ENCODE data around the gene BIRC2. TPM values are rescaled to one million over a fixed set of nuclear protein-coding genes. Genes with fewer than 3 reads are reported as not detected.
A peak's percentile ranks its signal among the peaks of the same experiment; 100 is the strongest.
"Not testable (repeated sequence)": the region's sequence is repeated elsewhere in the genome, so short reads cannot be mapped to it uniquely, and the experiment has no call there.

BIRC2 gene
- total RNA-seq, 2 donors from 2014 or later = 27.3 to 60.9 TPM

- peak; percentile 28 for ATAC-seq (replicated peaks)
- H3K27me3 Mint-ChIP-seq = no peaks in the 10 kb centered on the region
- H3K9me3 Mint-ChIP-seq = no peaks in the 10 kb centered on the region
- H3K36me3 Mint-ChIP-seq (ENCODE audit: low read depth) = peaks cover 32% of the 10 kb centered on the region
- H3K4me1 Mint-ChIP-seq = peaks cover 32% of the 10 kb centered on the region
- H3K4me3 Mint-ChIP-seq = no peak overlapping the region
- H3K27ac Mint-ChIP-seq = no peak overlapping the region
These were observed 5.1 kb upstream of the BIRC2 start for GRCh38 chr11:102341844-102342318.

- no peak for ATAC-seq (replicated peaks)
- peak overlapping the region; percentile 0 for H3K27ac Mint-ChIP-seq
- H3K9me3 Mint-ChIP-seq = no peaks in the 10 kb centered on the region
- H3K36me3 Mint-ChIP-seq (ENCODE audit: low read depth) = peaks cover 29% of the 10 kb centered on the region
- H3K4me1 Mint-ChIP-seq = peaks cover 24% of the 10 kb centered on the region
- no peak overlapping the region for H3K4me3 Mint-ChIP-seq
- no peaks in the 10 kb centered on the region for H3K27me3 Mint-ChIP-seq
These were observed 3.2 kb upstream of the BIRC2 start for GRCh38 chr11:102343809-102344208.

GRCh38 chr11:102345904-102346303 is 1.1 kb upstream of the BIRC2 start:
- Mint-ChIP-seq H3K27ac (peak overlapping the region; percentile 93), H3K4me3 (peak overlapping the region; percentile 90), H3K9me3 (no peaks in the 10 kb centered on the region), H3K4me1 (peaks cover 29% of the 10 kb centered on the region), H3K36me3 (ENCODE audit: low read depth) (peaks cover 49% of the 10 kb centered on the region), H3K27me3 (no peaks in the 10 kb centered on the region)
- ATAC-seq (replicated peaks) = peak; percentile 25

- Mint-ChIP-seq H3K9me3 (no peaks in the 10 kb centered on the region), H3K36me3 (ENCODE audit: low read depth) (peaks cover 54% of the 10 kb centered on the region), H3K4me3 (peak overlapping the region; percentile 90), H3K27me3 (no peaks in the 10 kb centered on the region), H3K4me1 (peaks cover 28% of the 10 kb centered on the region), H3K27ac (peak overlapping the region; percentile 93)
- no peak for ATAC-seq (replicated peaks)
These were observed 612 bp upstream of the BIRC2 start for GRCh38 chr11:102346456-102346747.

- peak; percentile 9 for ATAC-seq (replicated peaks)
- H3K27me3 Mint-ChIP-seq = no peaks in the 10 kb centered on the region
- H3K4me3 Mint-ChIP-seq = peak overlapping the region; percentile 90
- H3K36me3 Mint-ChIP-seq (ENCODE audit: low read depth) = peaks cover 67% of the 10 kb centered on the region
- H3K9me3 Mint-ChIP-seq = no peaks in the 10 kb centered on the region
- peak overlapping the region; percentile 93 for H3K27ac Mint-ChIP-seq
- H3K4me1 Mint-ChIP-seq = peaks cover 22% of the 10 kb centered on the region
These were observed 702 bp downstream of the BIRC2 start for GRCh38 chr11:102347462-102348370.

GRCh38 chr11:102357116-102357515 is 10.1 kb downstream of the BIRC2 start:
- H3K36me3 Mint-ChIP-seq (ENCODE audit: low read depth) = peaks cover 99% of the 10 kb centered on the region
- H3K4me3 Mint-ChIP-seq = no peak overlapping the region
- H3K27me3 Mint-ChIP-seq = no peaks in the 10 kb centered on the region
- no peaks in the 10 kb centered on the region for H3K9me3 Mint-ChIP-seq
- ATAC-seq (replicated peaks) = no peak
- no peak overlapping the region for H3K27ac Mint-ChIP-seq
- H3K4me1 Mint-ChIP-seq = peaks cover 34% of the 10 kb centered on the region

- H3K4me1 Mint-ChIP-seq = peaks cover 34% of the 10 kb centered on the region
- H3K9me3 Mint-ChIP-seq = no peaks in the 10 kb centered on the region
- H3K27me3 Mint-ChIP-seq = no peaks in the 10 kb centered on the region
- H3K27ac Mint-ChIP-seq = no peak overlapping the region
- no peak for ATAC-seq (replicated peaks)
- H3K36me3 Mint-ChIP-seq (ENCODE audit: low read depth) = peaks cover 99% of the 10 kb centered on the region
- H3K4me3 Mint-ChIP-seq = no peak overlapping the region
These were observed 12.4 kb downstream of the BIRC2 start for GRCh38 chr11:102359372-102359771.

GRCh38 chr11:102360681-102361080 is 13.7 kb downstream of the BIRC2 start:
- peak overlapping the region; percentile 78 for H3K27ac Mint-ChIP-seq
- peaks cover 34% of the 10 kb centered on the region for H3K4me1 Mint-ChIP-seq
- ATAC-seq (replicated peaks) = peak; percentile 26
- H3K36me3 Mint-ChIP-seq (ENCODE audit: low read depth) = peaks cover 99% of the 10 kb centered on the region
- H3K27me3 Mint-ChIP-seq = no peaks in the 10 kb centered on the region
- no peaks in the 10 kb centered on the region for H3K9me3 Mint-ChIP-seq
- peak overlapping the region; percentile 39 for H3K4me3 Mint-ChIP-seq

GRCh38 chr11:102361086-102362031 is 14.3 kb downstream of the BIRC2 start:
- peak; percentile 63 for ATAC-seq (replicated peaks)
- Mint-ChIP-seq H3K9me3 (no peaks in the 10 kb centered on the region), H3K27me3 (no peaks in the 10 kb centered on the region), H3K36me3 (ENCODE audit: low read depth) (peaks cover 99% of the 10 kb centered on the region), H3K4me3 (peak overlapping the region; percentile 39), H3K27ac (peak overlapping the region; percentile 78), H3K4me1 (peaks cover 34% of the 10 kb centered on the region)

- Mint-ChIP-seq H3K4me1 (peaks cover 41% of the 10 kb centered on the region), H3K36me3 (ENCODE audit: low read depth) (peaks cover 90% of the 10 kb centered on the region), H3K9me3 (no peaks in the 10 kb centered on the region), H3K27ac (no peak overlapping the region), H3K27me3 (no peaks in the 10 kb centered on the region), H3K4me3 (no peak overlapping the region)
- no peak for ATAC-seq (replicated peaks)
These were observed 18.0 kb downstream of the BIRC2 start for GRCh38 chr11:102364991-102365390.

- H3K9me3 Mint-ChIP-seq = no peaks in the 10 kb centered on the region
- ATAC-seq (replicated peaks) = no peak
- H3K4me3 Mint-ChIP-seq = no peak overlapping the region
- H3K27ac Mint-ChIP-seq = peak overlapping the region; percentile 48
- peaks cover 74% of the 10 kb centered on the region for H3K36me3 Mint-ChIP-seq (ENCODE audit: low read depth)
- H3K4me1 Mint-ChIP-seq = peaks cover 27% of the 10 kb centered on the region
- H3K27me3 Mint-ChIP-seq = no peaks in the 10 kb centered on the region
These were observed 20.4 kb downstream of the BIRC2 start for GRCh38 chr11:102367364-102367763.

- H3K4me1 Mint-ChIP-seq = peaks cover 27% of the 10 kb centered on the region
- H3K4me3 Mint-ChIP-seq = peak overlapping the region; percentile 7
- H3K27me3 Mint-ChIP-seq = no peaks in the 10 kb centered on the region
- peak overlapping the region; percentile 31 for H3K27ac Mint-ChIP-seq
- no peaks in the 10 kb centered on the region for H3K9me3 Mint-ChIP-seq
- H3K36me3 Mint-ChIP-seq (ENCODE audit: low read depth) = peaks cover 64% of the 10 kb centered on the region
- peak; percentile 100 for ATAC-seq (replicated peaks)
These were observed 21.5 kb downstream of the BIRC2 start for GRCh38 chr11:102368472-102368871.

- not testable (repeated sequence) for H3K4me3 Mint-ChIP-seq; ATAC-seq (replicated peaks); H3K27me3 Mint-ChIP-seq; H3K4me1 Mint-ChIP-seq; H3K9me3 Mint-ChIP-seq; H3K27ac Mint-ChIP-seq
- H3K36me3 Mint-ChIP-seq (ENCODE audit: low read depth) = peaks cover 61% of the 10 kb centered on the region
These were observed 27.8 kb downstream of the BIRC2 start for GRCh38 chr11:102374633-102375424.
